GM21528 (cell line): ENCODE measurements around the gene EIF3J.
"Not testable (repeated sequence)": the region's sequence is repeated elsewhere in the genome, so short reads cannot be mapped to it uniquely, and the experiment has no call there.

Experiments
- ATAC-seq: cut with Tn5 transposase; IDR thresholded peaks from one replicate; pipeline ENCODE4 v1.9.1; 2021; ENCODE audit warnings: mild to moderate bottlenecking, moderate library complexity; ENCODE audit not compliant: unreplicated experiment, low FRiP score

Gene EIF3J

DNA sequence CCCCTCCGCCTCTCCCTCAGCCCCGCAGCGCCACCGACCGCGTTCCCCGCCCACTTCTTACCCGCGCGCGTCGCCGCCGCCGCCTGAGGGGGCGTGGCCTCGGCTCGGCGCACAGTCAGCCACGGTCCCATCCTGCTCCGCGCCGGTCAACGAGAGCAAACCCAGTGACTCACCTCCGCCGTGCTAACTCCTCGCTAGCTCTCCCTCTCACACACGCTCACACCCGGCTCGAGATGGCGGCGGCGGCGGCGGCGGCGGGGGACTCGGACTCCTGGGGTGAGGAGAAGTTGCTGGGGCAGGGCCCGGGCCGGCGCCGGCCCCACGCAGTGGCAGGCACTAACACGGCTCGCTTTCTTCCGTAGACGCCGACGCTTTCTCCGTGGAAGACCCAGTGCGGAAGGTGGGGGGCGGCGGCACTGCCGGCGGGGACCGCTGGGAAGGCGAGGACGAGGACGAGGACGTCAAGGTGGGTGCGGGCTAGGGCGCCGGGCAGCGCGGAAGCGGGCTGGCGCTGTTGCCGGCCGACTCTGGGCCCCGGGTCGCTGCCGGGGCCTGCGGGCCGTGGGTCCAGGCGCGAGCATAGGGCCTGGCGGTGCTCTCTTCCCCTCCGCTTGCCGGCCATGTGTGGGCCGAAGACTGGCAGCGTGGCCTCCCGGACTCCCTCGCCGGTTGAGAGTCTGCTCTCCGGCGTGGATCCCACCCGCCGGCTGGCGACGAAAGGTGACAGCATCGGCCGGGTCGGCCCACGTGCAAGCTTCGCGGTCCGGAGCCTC is at the start of gene EIF3J:
TSS of gene EIF3J (plus strand) at position 186 of the 773 bp plus-strand sequence. CDS start at position 234, 48 bp downstream.
- peak; percentile 86 for ATAC-seq

GRCh38 chr15:44489464-44489863 is 47.5 kb upstream of the EIF3J start:
- no peak for ATAC-seq

GRCh38 chr15:44490622-44491021 is 46.3 kb upstream of the EIF3J start:
- no peak for ATAC-seq

- no peak for ATAC-seq
Measured at GRCh38 chr15:44492040-44492439, 44.9 kb upstream of the EIF3J start.

DNA sequence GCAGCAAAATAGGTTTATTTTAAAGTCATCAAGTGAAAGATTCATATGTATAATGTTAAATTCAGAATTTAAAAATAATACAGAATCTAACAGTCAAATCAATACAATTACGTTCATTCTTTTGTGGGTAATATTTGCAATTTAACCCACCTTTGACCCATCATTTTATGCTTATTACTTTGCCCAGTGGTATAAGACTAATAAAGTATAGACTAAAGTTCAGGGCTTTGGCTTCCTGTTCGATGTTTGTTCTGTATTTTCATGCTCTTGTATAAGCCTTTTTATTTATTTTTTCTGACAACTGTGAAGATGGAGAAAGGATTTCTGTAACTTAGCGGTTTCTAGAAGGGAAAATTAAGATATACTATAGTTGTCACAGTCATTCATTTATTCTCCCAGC is 44.3 kb upstream of the EIF3J start:
- ATAC-seq = no peak

- no peak for ATAC-seq
Measured at GRCh38 chr15:44495562-44495961, 41.4 kb upstream of the EIF3J start.

GRCh38 chr15:44500555-44500954 is 36.4 kb upstream of the EIF3J start:
- no peak for ATAC-seq

- no peak for ATAC-seq
Measured at GRCh38 chr15:44501768-44502366, 35.1 kb upstream of the EIF3J start.

- ATAC-seq = no peak
Measured at GRCh38 chr15:44516436-44516835, 20.5 kb upstream of the EIF3J start.

DNA sequence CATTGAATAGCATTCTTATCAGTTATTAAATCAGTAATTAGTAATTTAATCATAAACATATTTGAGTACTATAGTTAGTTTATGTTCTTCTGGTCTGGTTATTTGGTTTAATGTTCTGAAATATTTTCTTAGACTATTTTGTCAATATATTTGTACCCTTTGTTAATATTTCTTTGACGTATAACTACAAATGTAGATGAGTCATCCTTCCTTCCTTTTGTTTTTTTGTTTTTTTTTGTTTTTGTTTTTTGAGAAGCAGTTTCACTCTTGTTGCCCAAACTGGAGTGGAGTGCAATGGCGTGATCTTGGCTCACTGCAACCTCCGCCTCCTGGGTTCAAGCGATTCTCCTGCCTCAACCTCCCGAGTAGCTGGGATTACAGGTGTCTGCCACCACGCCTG is 17.4 kb upstream of the EIF3J start:
- no peak for ATAC-seq

- no peak for ATAC-seq
Measured at GRCh38 chr15:44525018-44525417, 11.9 kb upstream of the EIF3J start.

DNA sequence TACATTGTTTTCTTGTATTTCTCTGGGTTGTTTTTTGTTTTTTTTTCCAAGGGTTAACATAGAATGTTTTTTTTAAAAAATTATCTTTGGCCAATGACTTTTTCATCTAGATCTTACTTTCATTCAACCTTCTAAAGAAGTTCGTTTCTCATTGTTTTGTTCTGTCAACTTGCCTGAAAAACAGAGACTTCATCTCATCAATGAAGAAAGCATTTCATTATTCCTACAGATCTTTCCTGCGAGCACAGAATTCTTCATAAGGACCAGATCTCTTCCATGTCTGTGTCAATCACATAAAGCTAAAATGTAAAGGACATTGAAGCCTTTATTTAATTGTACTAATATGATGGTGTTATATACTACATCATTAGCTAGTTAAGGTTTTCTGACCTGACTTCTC is 9.7 kb upstream of the EIF3J start:
- ATAC-seq = no peak

DNA sequence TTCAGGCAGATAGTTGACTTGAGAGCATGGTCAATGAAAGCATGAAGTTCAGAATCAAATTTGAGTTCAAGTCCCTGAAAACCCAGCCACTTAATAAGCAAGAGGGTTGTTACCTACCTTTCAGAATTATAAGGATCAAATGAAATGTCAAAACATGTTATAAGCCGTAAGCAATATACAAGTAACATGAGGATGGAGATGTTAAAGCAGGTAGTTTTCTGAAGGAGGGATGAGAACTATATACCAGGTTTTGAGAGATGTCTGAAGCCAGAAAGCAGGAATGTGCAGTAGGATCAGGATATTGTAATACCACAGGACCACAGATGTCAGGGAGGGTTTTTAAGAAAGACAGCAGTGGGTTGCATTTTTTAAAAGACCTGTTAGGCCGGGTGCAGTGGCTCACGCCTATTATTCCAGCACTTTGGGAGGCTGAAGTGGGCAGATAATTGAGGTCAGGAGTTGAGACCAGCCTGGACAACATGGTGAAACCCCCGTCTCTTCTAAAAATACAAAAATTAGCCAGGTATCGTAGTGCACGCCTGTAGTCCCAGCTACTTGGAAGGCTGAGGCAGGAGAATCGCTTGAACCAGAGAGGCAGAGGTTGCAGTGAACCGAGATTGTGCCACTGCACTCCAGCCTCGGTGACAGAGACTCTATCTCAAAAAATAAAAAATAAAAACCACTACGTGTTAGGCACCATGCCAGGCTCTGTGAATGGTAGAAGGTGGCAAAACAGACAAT is 6.9 kb upstream of the EIF3J start:
- no peak for ATAC-seq

DNA sequence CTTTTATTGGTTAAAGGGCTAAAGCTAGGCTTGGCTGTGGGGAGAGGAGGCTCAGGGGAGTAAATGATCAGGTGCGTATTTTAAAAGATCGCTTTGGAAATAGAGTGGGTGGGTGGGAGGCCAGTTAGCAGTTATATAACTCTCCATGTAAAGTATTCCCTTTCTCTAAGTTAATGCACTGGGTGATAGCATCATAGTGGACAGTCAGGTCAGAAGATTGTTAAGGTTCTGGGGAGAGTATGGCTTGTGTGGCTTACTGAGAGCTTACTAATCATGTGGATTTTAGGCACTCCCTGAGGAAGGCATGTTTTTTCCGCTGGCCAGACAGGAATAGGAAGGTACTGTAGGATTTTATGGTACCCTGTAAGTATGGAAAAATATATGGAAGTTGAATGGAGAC is 6.3 kb upstream of the EIF3J start:
- no peak for ATAC-seq

DNA sequence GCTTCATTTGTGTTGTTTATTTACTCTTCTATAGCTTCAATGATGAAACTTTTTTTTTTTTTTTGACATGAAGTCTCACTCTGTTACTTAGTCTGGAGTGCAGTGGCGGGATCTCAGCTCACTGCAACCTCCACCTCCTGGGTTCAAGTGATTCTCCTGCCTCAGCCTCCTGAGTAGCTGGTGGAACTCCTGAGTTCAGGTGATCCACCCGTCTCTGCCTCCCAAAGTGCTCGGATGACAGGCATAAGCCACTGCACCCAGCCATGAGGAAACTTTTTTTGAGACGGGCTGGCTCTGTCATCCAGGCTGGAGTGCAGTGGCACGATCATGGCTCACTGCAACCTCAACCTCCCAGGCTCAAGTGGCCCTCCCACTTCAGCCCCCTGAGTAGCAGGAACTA is 4.7 kb upstream of the EIF3J start:
- ATAC-seq = not testable (repeated sequence)

- ATAC-seq = no peak
Measured at GRCh38 chr15:44532689-44533088, 4.3 kb upstream of the EIF3J start.

GRCh38 chr15:44535092-44535491 is 1.9 kb upstream of the EIF3J start:
- no peak for ATAC-seq

- no peak for ATAC-seq
Measured at GRCh38 chr15:44535523-44536301, 1.2 kb upstream of the EIF3J start.

DNA sequence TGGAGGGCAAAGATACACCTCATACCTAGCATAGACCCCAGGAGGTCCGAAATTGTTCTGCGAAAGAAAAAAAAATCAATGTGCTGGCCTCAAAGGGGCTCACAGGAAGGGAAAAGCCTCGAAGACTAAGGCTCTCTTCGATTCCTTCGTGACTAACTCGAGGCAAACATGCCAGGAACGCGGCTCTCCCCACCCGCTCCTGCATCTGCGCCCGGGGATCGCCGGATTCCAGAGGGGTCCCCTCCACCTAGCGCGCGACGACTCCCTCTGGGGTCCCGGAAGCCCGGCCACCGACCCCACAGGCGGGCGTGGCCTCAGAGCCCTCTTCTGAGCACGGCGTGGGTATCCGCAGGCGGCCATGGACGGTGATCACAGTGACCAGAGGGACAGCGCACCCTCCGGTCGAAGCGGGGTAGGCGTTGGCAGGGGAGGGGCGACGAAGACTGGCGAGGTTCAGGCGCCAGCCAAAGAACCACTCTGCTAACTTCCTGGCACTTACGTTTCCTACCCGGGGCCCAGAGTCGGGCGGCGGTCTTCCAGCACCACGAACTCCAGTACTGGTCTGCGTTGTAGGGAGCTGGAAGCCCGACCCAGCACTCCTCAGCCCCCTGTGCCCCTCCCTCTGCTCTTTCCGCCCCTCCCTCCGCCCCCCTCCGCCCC is 515 bp upstream of the EIF3J start:
- ATAC-seq = peak; percentile 53

GRCh38 chr15:44537735-44538240 is 841 bp downstream of the EIF3J start:
- no peak for ATAC-seq
